Fibroblast of skin of left quadriceps (primary cell): ENCODE data around the gene PRKD2.
"Not testable (repeated sequence)": the region's sequence is repeated elsewhere in the genome, so short reads cannot be mapped to it uniquely, and the experiment has no call there.

Experiments used
- DNase-seq, 2 experiments: peaks; one replicate each; pipeline ENCODE4 v3.0.0-alpha.2; 2013; ENCODE audit warnings: low read depth in 2 of 2

The PRKD2 gene

DNA sequence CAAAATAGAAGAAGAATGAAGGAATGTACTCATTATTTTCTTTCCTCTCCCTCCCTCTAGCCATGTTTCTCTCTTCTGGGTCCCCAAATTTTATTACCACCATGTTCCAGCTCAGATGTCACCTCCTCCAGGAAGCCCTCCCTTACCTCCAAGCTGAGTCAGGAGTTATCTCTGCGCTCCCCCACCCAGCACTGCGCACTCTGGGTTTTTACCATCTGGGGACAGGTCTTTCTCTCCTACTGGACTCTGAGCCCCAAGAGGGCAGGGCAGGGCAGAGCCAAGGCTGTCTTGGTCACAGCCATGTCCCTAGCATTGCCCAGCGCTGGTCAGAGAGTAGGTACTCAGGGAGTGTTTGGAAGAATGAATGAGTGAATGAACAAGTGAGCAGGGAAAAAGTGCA, 83.8 kb downstream of the PRKD2 start:
- DNase-seq: no peak

DNA sequence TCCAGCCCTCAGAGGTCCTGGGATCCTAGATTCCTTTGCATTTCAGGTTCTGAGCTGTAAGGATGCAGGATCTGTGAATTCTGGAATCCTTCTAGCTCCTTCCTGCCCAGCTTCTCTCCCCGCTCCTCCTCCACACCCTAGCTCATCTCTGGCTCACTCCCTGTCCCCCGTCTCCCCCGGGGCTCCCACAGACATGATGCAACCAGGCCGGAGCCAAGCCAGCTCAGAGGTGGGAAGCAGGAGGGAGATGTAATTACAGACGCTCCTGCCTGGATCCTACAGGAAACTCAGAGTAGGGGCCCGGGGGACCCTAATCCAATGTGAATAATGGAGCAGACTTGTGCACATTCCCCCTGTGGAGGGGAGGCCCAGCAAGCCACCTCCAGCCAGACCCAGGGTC, 85.4 kb downstream of the PRKD2 start:
- peak in 1 of 2 experiments; percentile 55 for DNase-seq

DNA sequence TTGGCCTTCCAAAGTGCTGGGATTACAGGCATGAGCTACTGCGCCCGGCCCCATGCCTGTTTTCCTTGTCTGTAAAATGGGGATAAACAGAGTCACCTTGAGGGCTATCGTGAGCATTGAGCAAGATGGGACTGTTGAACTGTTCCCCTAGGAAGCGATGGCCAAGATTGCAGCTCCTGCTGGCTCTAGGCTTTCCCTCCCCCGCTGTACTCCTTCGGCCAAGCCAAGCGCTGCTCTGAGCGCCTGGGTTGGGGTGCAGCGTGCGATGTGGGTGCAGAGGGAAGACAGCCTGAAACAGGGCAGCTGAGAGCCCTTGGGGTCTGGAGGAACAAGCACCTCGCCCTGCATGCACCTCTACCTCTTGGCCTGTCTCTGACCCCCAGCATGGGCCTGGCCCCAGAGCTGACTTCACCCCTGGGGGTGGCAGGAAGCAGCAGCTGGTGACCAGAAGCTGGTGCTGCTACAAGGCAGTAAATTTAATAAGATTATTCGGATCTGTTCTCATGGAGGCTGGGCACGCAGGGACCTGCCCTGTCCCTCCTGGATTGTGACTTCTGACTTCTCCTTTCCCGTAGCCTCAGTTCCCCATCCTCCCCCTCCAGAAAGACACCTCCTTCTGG, 86.2 kb downstream of the PRKD2 start:
- no peak for DNase-seq

DNA sequence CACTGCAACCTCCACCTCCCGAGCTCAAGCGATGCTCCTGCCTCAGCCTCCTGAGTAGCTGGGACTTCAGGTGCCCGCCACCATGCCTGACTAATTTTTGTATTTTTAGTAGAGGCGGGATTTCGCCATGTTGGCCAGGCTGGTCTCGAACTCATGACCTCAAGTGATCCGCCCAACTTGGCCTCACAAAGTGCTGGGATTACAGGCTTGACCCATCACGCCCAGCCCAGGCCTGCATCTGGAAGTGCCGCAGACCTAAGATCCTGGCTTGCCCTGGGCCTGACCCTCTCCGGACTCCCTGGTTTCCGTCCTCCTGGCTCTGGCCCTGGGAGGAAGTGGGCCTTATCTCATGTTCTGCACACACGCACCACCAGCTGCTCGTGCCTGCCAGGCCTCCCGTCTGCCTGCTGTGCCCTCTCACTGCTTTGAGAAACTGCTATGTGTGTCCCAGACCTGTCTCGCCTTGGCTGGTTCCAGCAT, 87.3 kb downstream of the PRKD2 start:
- no peak for DNase-seq

DNA sequence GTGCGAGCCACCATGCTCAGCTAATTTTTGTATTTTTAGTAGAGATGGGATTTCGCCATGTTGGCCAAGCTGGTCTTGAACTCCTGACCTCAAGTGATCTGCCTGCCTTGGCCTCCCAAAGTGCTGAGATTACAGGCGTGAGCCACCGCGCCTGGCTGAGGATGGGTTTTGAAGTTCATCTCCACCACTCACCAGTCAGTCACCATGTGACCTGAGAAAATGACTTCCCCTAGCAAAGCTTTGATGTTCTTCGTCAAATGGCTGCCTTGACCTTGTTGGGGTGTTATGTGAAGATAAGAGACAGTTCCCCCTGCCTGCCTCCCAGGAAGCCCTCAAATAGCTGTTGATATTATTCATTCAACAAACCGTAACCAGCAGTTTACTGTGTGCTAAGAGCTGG, 87.9 kb downstream of the PRKD2 start:
- DNase-seq: not testable (repeated sequence)

DNA sequence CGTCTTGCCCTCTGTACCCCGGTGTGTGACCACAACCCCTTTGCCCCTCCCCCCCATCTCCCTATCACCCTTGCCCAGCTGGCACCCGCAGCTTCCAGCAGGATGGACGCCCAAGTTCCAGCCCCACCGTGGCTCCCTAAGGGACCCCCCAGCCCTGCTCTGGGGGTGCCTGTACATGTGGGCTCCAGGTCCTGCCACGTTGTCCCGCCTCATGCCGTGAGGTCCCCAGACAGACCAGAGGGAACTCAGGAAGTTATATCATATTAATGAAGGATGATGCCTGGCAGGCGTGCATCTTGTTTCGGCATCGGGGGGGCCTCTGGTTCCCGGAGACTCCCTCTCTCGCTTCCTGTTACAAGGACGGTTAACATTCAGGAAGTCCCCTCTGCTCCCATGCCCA, 90.5 kb downstream of the PRKD2 start:
- DNase-seq: no peak

DNA sequence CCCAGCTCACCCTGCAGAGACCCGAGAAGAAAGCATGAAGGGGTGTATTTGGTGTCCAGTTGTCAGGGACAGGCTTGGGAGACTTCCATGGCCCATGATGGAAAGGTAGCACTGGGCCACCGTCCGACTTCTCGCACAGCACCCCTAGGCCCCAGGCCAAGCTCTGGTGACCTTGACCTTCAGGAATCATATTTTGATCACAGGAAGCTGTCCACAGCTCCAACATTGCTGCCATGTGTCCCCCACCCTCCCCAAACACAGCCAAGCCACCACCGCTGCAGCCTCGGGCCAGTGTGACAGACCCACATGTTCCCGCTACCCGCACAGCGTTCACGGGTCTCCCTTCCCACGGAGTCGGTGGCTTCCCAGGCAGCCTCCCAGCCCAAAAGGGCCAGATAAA, 91.2 kb downstream of the PRKD2 start:
- no peak for DNase-seq

DNA sequence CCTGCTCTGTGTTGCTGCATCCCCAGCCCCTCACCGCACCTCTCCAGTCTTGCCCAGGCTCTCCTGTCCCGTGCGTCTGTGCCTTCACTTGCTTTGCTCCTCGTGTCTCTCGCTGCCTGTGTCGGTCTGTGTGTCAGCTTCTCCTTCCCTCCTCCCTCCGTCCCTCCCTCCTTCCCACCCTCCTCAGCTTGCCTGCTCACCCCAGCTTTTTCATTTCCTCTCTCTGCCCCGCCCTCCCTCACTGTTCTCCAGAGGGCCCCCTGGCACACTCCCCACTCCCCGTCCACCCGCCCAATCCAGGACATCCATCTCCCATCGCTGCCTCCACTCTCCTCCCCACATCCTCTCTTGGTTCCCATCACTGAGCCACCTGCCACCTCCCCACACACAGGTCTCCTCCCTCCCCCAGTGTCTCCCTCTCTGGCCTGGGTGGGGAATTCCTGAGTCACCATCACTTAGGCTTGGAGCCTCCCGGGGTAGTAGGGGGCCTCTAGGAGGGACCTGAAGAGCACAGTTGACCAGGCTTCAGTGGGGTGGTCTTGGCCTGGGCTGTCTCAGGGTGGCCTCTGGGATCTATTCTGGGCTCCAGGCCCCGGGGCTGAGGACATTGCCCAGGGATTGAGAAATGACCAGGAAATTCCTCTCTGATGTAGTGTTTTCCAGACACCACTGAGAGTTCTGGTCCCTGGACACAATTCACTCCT, 91.8 kb downstream of the PRKD2 start, which contains the start of gene PTGIR:
Gene PTGIR (minus strand): TSS at position 132 of the 704 bp plus-strand sequence. CDS start 864 bp downstream, outside the sequence.
- peak; percentile 56 to 57 for DNase-seq
